Renal pelvis (tissue), 4 donors: Measurements from ENCODE around the gene MOSPD3. TPM values are rescaled to one million over a fixed set of nuclear protein-coding genes. Genes with fewer than 3 reads are reported as not detected.
"Not testable (repeated sequence)": the region's sequence is repeated elsewhere in the genome, so short reads cannot be mapped to it uniquely, and the experiment has no call there.

Experiments used
- DNase-seq: peaks from one replicate; pipeline ENCODE4 v3.0.0-alpha.2; 2013
- polyA plus RNA-seq, 3 donors: library from polyadenylated mRNA; unstranded; fragments of 120-200 nt; gene quantifications; one replicate each; pipeline ENCODE4 v1.2.1, GENCODE V29; 2013; ENCODE audit not compliant: insufficient read length in 3 of 3

MOSPD3 gene
- polyA plus RNA-seq, 3 donors: 26.8 to 31.5 (median 30.3) TPM

GRCh38 chr7:100654908-100655831 lies 42.8 kb downstream of the MOSPD3 start:
- DNase-seq: no peak

GRCh38 chr7:100655908-100656674 lies 43.8 kb downstream of the MOSPD3 start, which contains the start of gene ACTL6B:
Gene ACTL6B, minus strand, starts transcription at chr7:100656448. Its CDS starts 94 bp downstream, at chr7:100656354.
- DNase-seq: no peak

GRCh38 chr7:100662194-100662776 lies 49.9 kb downstream of the MOSPD3 start:
- not testable (repeated sequence) for DNase-seq

Other genes with a start within 250 kb of the MOSPD3 start
- 10 to 100 TPM in 1 of 3 donors, 1 to 10 TPM in 2; 4.5 to 10.1 (median 6.3) TPM for gene PILRA, start 239.1 kb upstream of the MOSPD3 start, polyA plus RNA-seq
- gene ZCWPW1, start 183.8 kb upstream of the MOSPD3 start, polyA plus RNA-seq: 1 to 10 TPM; 6.3 to 8.4 (median 7.0) TPM
- 10 to 100 TPM; 55.0 to 63.4 (median 62.5) TPM for gene MEPCE, start 182.7 kb upstream of the MOSPD3 start, polyA plus RNA-seq
- 10 to 100 TPM; 20.9 to 23.5 (median 23.2) TPM for gene PPP1R35, start 176.0 kb upstream of the MOSPD3 start, polyA plus RNA-seq
- 1 to 10 TPM in 2 of 3 donors, under 1 TPM in 1; 0.73 to 1.9 (median 1.3) TPM for gene SPACDR, start 148.3 kb upstream of the MOSPD3 start, polyA plus RNA-seq
- 10 to 100 TPM; 48.2 to 57.9 (median 55.5) TPM for gene TSC22D4, start 133.3 kb upstream of the MOSPD3 start, polyA plus RNA-seq
- 1 to 10 TPM; 2.4 to 3.2 (median 2.8) TPM for gene NYAP1, start 128.6 kb upstream of the MOSPD3 start, polyA plus RNA-seq
- 10 to 100 TPM; 11.3 to 16.6 (median 12.8) TPM for gene AGFG2, start 73.3 kb upstream of the MOSPD3 start, polyA plus RNA-seq
- 1 to 10 TPM; 4.4 to 9.6 (median 7.0) TPM for gene SAP25, start 38.6 kb upstream of the MOSPD3 start, polyA plus RNA-seq
- gene LRCH4, start 26.4 kb upstream of the MOSPD3 start, polyA plus RNA-seq: 10 to 100 TPM; 43.7 to 56.0 (median 46.8) TPM
- gene FBXO24, start 26.2 kb upstream of the MOSPD3 start, polyA plus RNA-seq: 1 to 10 TPM; 1.8 to 2.6 (median 2.3) TPM
- 100 to 1,000 TPM; 108 to 146 (median 137) TPM for gene PCOLCE, start 10.2 kb upstream of the MOSPD3 start, polyA plus RNA-seq
- gene TFR2, start 29.0 kb downstream of the MOSPD3 start, polyA plus RNA-seq: 1 to 10 TPM in 2 of 3 donors, under 1 TPM in 1; 0.80 to 1.2 (median 1.1) TPM
- gene ACTL6B, start 43.9 kb downstream of the MOSPD3 start, polyA plus RNA-seq: under 1 TPM in 1 of 3 donors, not detected in 2; 0.09 TPM
- 100 to 1,000 TPM; 195 to 236 (median 231) TPM for gene GNB2, start 61.2 kb downstream of the MOSPD3 start, polyA plus RNA-seq
- 10 to 100 TPM; 44.1 to 63.6 (median 52.7) TPM for gene GIGYF1, start 81.7 kb downstream of the MOSPD3 start, polyA plus RNA-seq
- 10 to 100 TPM; 29.4 to 33.3 (median 32.6) TPM for gene POP7, start 93.6 kb downstream of the MOSPD3 start, polyA plus RNA-seq
- under 1 TPM in 2 of 3 donors, not detected in 1; 0.16 to 0.34 TPM for gene EPO, start 107.9 kb downstream of the MOSPD3 start, polyA plus RNA-seq
- under 1 TPM in 2 of 3 donors, not detected in 1; 0.04 to 0.10 TPM for gene ZAN, start 121.1 kb downstream of the MOSPD3 start, polyA plus RNA-seq
- 100 to 1,000 TPM in 1 of 3 donors, 10 to 100 TPM in 2; 93.3 to 102 (median 98.9) TPM for gene EPHB4, start 215.0 kb downstream of the MOSPD3 start, polyA plus RNA-seq
- 10 to 100 TPM; 27.1 to 37.7 (median 37.4) TPM for gene SLC12A9, start 240.2 kb downstream of the MOSPD3 start, polyA plus RNA-seq